HEK293 (cell line): ENCODE results near the gene CA11.

Experiments used
- CTCF ChIA-PET: fragments of 350-600 bp; formaldehyde crosslinking; extraction: SDS; loops from one replicate; lab custom pipeline; 2021; ENCODE audit warnings: antibody characterized with exemption; lab: Yijun Ruan, JAX
- POLR2A ChIA-PET: fragments of 300-600 bp; formaldehyde crosslinking; extraction: SDS; loops from one replicate; lab custom pipeline; 2020; ENCODE audit warnings: antibody characterized with exemption, inconsistent platforms; lab: Yijun Ruan, JAX
- H3K27ac ChIP-seq: fragments of 200-500 bp; sonication (Bioruptor generic); 2 replicates; pipeline ENCODE4 v1.5.1; 2014; ENCODE audit warnings: low read depth, low read length, control low read depth, inconsistent platforms; ENCODE audit errors: extremely low read depth
- H3K36me3 ChIP-seq, 2 experiments: fragments of 200-500 bp in 1 of 2; sonication (Bioruptor generic) in 1 of 2; 1 replicate in 1 of 2; 2 replicates in 1 of 2; pipeline ENCODE4 v1.5.1; 2014 to 2017; ENCODE audit warnings: inconsistent platforms in 2 of 2, low read length in 2 of 2; ENCODE audit not compliant: control insufficient read depth in 2 of 2, insufficient read depth in 1 of 2
- H3K4me1 ChIP-seq: fragments of 200-500 bp; sonication (Bioruptor generic); 2 replicates; pipeline ENCODE4 v1.5.1; 2014; ENCODE audit warnings: mild to moderate bottlenecking, low read length, inconsistent platforms; ENCODE audit not compliant: control insufficient read depth, insufficient read depth
- H3K4me3 ChIP-seq: 2 replicates; pipeline ENCODE4 v1.5.1; 2011; ENCODE audit warnings: low read depth, mild to moderate bottlenecking, control low read depth, low read length, moderate library complexity
- H3K9me3 ChIP-seq: fragments of 200-500 bp; sonication (Bioruptor generic); 2 replicates; pipeline ENCODE4 v1.5.1; 2014; ENCODE audit warnings: low read depth, low read length, inconsistent platforms; ENCODE audit not compliant: control insufficient read depth, insufficient read depth
- HOXA7 ChIP-seq: sonication (generic); formaldehyde crosslinking; IDR thresholded peaks from 2 replicates; pipeline ENCODE4 v1.8.1; 2022; ENCODE audit warnings: missing genetic modification reagents, borderline replicate concordance
- HOXD13 ChIP-seq: sonication (generic); formaldehyde crosslinking; IDR thresholded peaks from 2 replicates; pipeline ENCODE4 v1.8.0; 2022; ENCODE audit warnings: missing genetic modification reagents, borderline replicate concordance
- IKZF3 ChIP-seq: fragments of 450-650 bp; IDR thresholded peaks from 2 replicates; pipeline ENCODE4 v1.5.0; 2018; ENCODE audit warnings: missing biosample characterization, mild to moderate bottlenecking, missing genetic modification characterization, moderate library complexity
- KLF7 ChIP-seq: fragments of 450-650 bp; formaldehyde crosslinking; IDR thresholded peaks from 2 replicates; pipeline ENCODE4 v1.5.1; 2016; ENCODE audit warnings: missing biosample characterization, missing genetic modification characterization, borderline replicate concordance
- SCRT1 ChIP-seq: fragments of 450-650 bp; formaldehyde crosslinking; IDR thresholded peaks from 2 replicates; pipeline ENCODE4 v1.5.1; 2016; ENCODE audit warnings: missing biosample characterization, missing genetic modification characterization, borderline replicate concordance
- SCRT2 ChIP-seq: fragments of 450-650 bp; formaldehyde crosslinking; IDR thresholded peaks from 2 replicates; pipeline ENCODE4 v1.5.1; 2016; ENCODE audit warnings: missing biosample characterization, missing genetic modification characterization
- SP7 ChIP-seq: fragments of 450-650 bp; formaldehyde crosslinking; IDR thresholded peaks from 2 replicates; pipeline ENCODE4 v1.5.1; 2016; ENCODE audit warnings: missing biosample characterization, missing genetic modification characterization
- ZNF302 ChIP-seq: fragments of 450-650 bp; formaldehyde crosslinking; IDR thresholded peaks from 2 replicates; pipeline ENCODE4 v1.5.1; 2016; ENCODE audit warnings: missing biosample characterization, missing genetic modification characterization, low read depth
- ZNF391 ChIP-seq: fragments of 450-650 bp; formaldehyde crosslinking; IDR thresholded peaks from 2 replicates; pipeline ENCODE4 v1.5.1; 2016; ENCODE audit warnings: low read depth, missing biosample characterization, missing genetic modification characterization, borderline replicate concordance
- ZNF473 ChIP-seq: fragments of 450-650 bp; formaldehyde crosslinking; IDR thresholded peaks from 2 replicates; pipeline ENCODE4 v1.5.1; 2017; ENCODE audit warnings: missing biosample characterization, missing genetic modification characterization
- ZNF624 ChIP-seq: fragments of 450-650 bp; formaldehyde crosslinking; IDR thresholded peaks from 2 replicates; pipeline ENCODE4 v1.5.1; 2017; ENCODE audit warnings: missing biosample characterization, missing genetic modification characterization
- ZNF791 ChIP-seq: fragments of 450-650 bp; formaldehyde crosslinking; IDR thresholded peaks from 2 replicates; pipeline ENCODE4 v1.5.1; 2016; ENCODE audit warnings: missing biosample characterization, missing genetic modification characterization
- ZNF792 ChIP-seq: fragments of 450-650 bp; formaldehyde crosslinking; IDR thresholded peaks from 2 replicates; pipeline ENCODE4 v1.5.1; 2016; ENCODE audit warnings: missing biosample characterization, missing genetic modification characterization
- TF ChIP-seq, protein P1 (sequence below): fragments of 450-650 bp; formaldehyde crosslinking; IDR thresholded peaks from 2 replicates; pipeline ENCODE4 v1.5.1; 2016; ENCODE audit warnings: missing biosample characterization, missing genetic modification characterization
- TF ChIP-seq, protein P2 (sequence below): fragments of 450-650 bp; formaldehyde crosslinking; IDR thresholded peaks from 2 replicates; pipeline ENCODE4 v1.5.1; 2016; ENCODE audit warnings: missing biosample characterization, missing genetic modification characterization

The CA11 gene

DNA sequence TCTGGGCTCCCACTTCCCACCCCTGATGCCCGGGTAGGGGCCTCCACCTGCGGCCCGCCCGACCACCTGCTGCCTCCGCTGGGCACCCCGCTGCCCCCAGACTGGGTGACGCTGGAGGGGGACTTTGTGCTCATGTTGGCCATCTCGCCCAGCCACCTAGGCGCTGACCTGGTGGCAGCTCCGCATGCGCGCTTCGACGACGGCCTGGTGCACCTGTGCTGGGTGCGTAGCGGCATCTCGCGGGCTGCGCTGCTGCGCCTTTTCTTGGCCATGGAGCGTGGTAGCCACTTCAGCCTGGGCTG is 16.7 kb downstream of the CA11 start:
- H3K4me3 ChIP-seq, result no peak overlapping the region
- POLR2A ChIA-PET, result interaction anchor here (1.9 to 8.1 kb wide), 2 partner anchors 10 to 14 kb away, joined by 10 to 97 read pairs; partner anchors contain the start of genes FAM83E, RPL18 and SPHK2
- H3K36me3 ChIP-seq, result peaks cover 8 to 52% of the 10 kb centered on the region in 2 experiments; a peak in 2 of 3 replicates
- peak; percentile 30; the same call in 1 of the 2 replicates for TF ChIP-seq SCRT1 (tag by site-specific recombination)
- TF ChIP-seq HOXA7, result no peak
- H3K4me1 ChIP-seq, result peaks cover 9% of the 10 kb centered on the region; the same call in 1 of the 2 replicates
- CTCF ChIA-PET, result interaction anchor here (1.2 kb wide), 1 partner anchor 17 kb away, joined by 3 read pairs; the partner anchor contains the start of gene CA11
- H3K9me3 ChIP-seq, result no peaks in the 10 kb centered on the region
- H3K27ac ChIP-seq, result no peak overlapping the region

DNA sequence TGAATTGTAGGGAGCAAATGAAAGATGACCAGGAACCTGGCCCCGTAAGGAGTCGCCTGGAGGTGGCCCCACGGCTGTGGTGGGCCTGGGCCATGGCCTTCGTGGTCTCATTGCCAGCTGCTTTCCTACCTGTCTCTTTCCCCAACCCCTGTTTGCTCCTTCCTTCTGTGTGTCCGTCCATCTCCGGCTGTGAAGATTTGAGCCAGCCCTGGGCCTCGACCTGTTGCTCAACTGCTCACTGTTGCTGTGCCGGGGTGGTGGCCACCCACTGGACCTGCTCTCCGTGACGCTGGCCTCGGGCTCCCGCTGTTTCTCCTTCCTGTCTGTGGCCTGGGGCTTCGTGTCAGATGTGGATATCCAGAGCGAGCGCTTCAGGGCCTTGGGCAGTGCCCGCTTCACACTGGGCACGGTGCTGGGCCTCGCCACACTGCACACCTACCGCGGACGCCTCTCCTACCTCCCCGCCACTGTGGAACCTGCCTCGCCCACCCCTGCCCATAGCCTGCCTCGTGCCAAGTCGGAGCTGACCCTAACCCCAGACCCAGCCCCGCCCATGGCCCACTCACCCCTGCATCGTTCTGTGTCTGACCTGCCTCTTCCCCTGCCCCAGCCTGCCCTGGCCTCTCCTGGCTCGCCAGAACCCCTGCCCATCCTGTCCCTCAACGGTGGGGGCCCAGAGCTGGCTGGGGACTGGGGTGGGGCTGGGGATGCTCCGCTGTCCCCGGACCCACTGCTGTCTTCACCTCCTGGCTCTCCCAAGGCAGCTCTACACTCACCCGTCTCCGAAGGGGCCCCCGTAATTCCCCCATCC is 17.3 kb downstream of the CA11 start:
- H3K4me1 ChIP-seq, result peaks cover 5% of the 10 kb centered on the region
- H3K9me3 ChIP-seq, result no peaks in the 10 kb centered on the region
- no peak for TF ChIP-seq ZNF792 (tag by site-specific recombination)
- TF ChIP-seq ZNF473, result no peak
- no peak for TF ChIP-seq ZNF391 (tag by site-specific recombination)
- no peak for TF ChIP-seq IKZF3 (tag by site-specific recombination)
- TF ChIP-seq, protein P1, sequence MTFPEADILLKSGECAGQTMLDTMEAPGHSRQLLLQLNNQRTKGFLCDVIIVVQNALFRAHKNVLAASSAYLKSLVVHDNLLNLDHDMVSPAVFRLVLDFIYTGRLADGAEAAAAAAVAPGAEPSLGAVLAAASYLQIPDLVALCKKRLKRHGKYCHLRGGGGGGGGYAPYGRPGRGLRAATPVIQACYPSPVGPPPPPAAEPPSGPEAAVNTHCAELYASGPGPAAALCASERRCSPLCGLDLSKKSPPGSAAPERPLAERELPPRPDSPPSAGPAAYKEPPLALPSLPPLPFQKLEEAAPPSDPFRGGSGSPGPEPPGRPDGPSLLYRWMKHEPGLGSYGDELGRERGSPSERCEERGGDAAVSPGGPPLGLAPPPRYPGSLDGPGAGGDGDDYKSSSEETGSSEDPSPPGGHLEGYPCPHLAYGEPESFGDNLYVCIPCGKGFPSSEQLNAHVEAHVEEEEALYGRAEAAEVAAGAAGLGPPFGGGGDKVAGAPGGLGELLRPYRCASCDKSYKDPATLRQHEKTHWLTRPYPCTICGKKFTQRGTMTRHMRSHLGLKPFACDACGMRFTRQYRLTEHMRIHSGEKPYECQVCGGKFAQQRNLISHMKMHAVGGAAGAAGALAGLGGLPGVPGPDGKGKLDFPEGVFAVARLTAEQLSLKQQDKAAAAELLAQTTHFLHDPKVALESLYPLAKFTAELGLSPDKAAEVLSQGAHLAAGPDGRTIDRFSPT (tag by site-specific recombination), result peak; percentile 57; the same call in 1 of the 2 replicates
- TF ChIP-seq SP7, result no peak
- TF ChIP-seq SCRT1 (tag by site-specific recombination), result peak; percentile 81
- no peak for TF ChIP-seq ZNF791 (tag by site-specific recombination)
- no peak for TF ChIP-seq ZNF302
- TF ChIP-seq SCRT2, result peak; percentile 95
- TF ChIP-seq, all 188 proteins: peak for 3
- Histone ChIP-seq H3K27ac (peak overlapping the region; percentile 37; the same call in 1 of the 2 replicates), H3K36me3 (peaks cover 8 to 52% of the 10 kb centered on the region in 2 experiments; a peak in 2 of 3 replicates), H3K4me3 (no peak overlapping the region)
- CTCF ChIA-PET, result interaction anchor here (1.2 kb wide), 2 partner anchors 11 to 17 kb away, joined by 3 read pairs; partner anchors contain the start of gene CA11
- POLR2A ChIA-PET, result interaction anchor here (1.7 to 8.1 kb wide), 3 partner anchors 10 to 17 kb away, joined by 5 to 97 read pairs (median 10); partner anchors contain the start of genes CA11, FAM83E, RPL18 and SPHK2

DNA sequence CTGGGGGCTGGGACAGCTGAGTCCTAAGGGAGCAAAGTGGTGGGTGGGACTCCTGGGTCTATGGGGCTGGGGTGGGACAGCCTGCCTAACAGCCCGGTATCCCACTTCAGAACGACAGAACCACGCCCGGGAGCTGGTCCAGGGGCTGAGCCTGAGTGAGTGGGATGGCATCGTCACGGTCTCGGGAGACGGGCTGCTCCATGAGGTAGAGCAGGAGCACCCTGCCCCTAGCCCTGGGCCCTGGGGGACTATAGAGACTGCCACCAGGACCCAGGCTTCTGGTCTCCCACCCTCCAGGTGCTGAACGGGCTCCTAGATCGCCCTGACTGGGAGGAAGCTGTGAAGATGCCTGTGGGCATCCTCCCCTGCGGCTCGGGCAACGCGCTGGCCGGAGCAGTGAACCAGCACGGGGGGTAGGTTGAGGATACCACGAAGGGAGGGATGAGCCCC is 18.1 kb downstream of the CA11 start:
- H3K27ac ChIP-seq, result no peak overlapping the region
- TF ChIP-seq KLF7 (tag by site-specific recombination), result no peak
- TF ChIP-seq, protein P2, sequence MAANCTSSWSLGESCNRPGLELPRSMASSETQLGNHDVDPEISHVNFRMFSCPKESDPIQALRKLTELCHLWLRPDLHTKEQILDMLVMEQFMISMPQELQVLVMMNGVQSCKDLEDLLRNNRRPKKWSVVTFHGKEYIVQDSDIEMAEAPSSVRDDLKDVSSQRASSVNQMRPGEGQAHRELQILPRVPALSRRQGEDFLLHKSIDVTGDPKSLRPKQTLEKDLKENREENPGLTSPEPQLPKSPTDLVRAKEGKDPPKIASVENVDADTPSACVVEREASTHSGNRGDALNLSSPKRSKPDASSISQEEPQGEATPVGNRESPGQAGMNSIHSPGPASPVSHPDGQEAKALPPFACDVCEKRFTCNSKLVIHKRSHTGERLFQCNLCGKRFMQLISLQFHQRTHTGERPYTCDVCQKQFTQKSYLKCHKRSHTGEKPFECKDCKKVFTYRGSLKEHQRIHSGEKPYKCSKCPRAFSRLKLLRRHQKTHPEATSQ (tag by site-specific recombination), result no peak
- TF ChIP-seq HOXD13 (CRISPR knock-in tag), result no peak
- no peak for TF ChIP-seq ZNF624 (tag by site-specific recombination)
- no peak for TF ChIP-seq ZNF302
- TF ChIP-seq, all 188 proteins: peak for 0
- ChIA-PET POLR2A (interaction anchor here (1.7 to 8.1 kb wide), 2 partner anchors 9 to 18 kb away, joined by 5 to 97 read pairs; partner anchors contain the start of genes CA11, RPL18 and SPHK2), CTCF (interaction anchor here (1.2 to 1.4 kb wide), 2 partner anchors 9 to 12 kb away, joined by 3 read pairs; partner anchors contain the start of genes RPL18 and SPHK2)
- H3K36me3 ChIP-seq, result peaks cover 8 to 48% of the 10 kb centered on the region in 2 experiments; a peak in 2 of 3 replicates
- peaks cover 10% of the 10 kb centered on the region for H3K4me1 ChIP-seq
- no peak overlapping the region for H3K4me3 ChIP-seq
- H3K9me3 ChIP-seq, result no peaks in the 10 kb centered on the region
